ENCODE measurements around the gene MTURN.

MTURN gene

GRCh38 chr7:30159698-30160143, 24.9 kb downstream of the MTURN start:
- DNase-seq (ENCODE audit: low read depth in 2 of 3, low spot score in 1 of 3): no peak

GRCh38 chr7:30160329-30160728, 25.5 kb downstream of the MTURN start:
- no peak for DNase-seq (ENCODE audit: low read depth in 2 of 3, low spot score in 1 of 3)

GRCh38 chr7:30162133-30162532, 27.3 kb downstream of the MTURN start:
- DNase-seq (ENCODE audit: low read depth in 2 of 3, low spot score in 1 of 3): no peak

DNA sequence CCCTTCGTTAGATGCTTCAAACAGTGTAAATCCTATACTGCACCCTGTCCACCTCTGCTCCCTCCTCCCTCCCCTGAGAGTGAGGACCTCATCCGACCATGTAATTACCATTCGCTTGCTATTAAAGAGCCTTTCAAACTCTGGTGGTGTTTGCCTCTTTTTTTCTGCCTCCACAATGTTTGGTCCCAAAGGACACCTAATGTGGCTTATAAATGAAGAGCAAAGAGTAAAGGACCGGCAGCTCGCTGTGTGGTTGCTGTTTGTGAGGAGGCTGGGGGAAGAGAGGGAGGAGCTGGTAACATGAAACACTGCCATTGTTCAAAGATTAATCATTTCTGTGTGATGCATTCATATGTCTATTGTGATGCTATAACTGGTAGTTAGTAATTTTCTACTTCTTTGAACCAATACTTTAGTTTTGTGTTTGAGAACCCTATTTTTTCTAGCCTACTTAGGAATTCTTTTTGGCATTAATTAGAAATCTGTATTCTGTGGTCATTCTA, 27.9 kb downstream of the MTURN start:
- DNase-seq (ENCODE audit: low read depth in 2 of 3, low spot score in 1 of 3): no peak

- no peak for DNase-seq (ENCODE audit: low read depth in 2 of 3, low spot score in 1 of 3)
Observed at GRCh38 chr7:30163231-30163894, 28.6 kb downstream of the MTURN start.

DNA sequence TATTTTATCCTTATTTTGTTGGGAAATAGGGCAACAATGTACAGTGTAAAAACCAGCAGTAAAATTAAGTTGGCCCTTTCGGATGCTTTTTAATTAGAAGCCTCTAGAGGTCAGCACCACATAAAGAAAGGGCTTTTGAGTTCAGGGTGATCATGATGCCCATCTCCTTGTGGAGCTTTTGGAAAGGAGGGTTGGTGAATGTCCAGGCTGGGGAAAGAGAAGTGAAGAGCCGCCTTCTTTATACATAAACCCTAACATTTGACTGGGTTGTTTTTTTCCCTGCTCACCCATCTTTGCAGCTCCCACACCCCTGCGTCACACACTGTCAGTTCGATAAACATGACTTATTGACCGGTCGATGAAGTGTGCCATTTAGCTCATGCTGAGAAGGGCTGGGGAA, 29.8 kb downstream of the MTURN start:
- no peak for DNase-seq (ENCODE audit: low read depth in 2 of 3, low spot score in 1 of 3)

GRCh38 chr7:30165590-30165989, 30.8 kb downstream of the MTURN start:
- no peak for DNase-seq (ENCODE audit: low read depth in 2 of 3, low spot score in 1 of 3)

DNA sequence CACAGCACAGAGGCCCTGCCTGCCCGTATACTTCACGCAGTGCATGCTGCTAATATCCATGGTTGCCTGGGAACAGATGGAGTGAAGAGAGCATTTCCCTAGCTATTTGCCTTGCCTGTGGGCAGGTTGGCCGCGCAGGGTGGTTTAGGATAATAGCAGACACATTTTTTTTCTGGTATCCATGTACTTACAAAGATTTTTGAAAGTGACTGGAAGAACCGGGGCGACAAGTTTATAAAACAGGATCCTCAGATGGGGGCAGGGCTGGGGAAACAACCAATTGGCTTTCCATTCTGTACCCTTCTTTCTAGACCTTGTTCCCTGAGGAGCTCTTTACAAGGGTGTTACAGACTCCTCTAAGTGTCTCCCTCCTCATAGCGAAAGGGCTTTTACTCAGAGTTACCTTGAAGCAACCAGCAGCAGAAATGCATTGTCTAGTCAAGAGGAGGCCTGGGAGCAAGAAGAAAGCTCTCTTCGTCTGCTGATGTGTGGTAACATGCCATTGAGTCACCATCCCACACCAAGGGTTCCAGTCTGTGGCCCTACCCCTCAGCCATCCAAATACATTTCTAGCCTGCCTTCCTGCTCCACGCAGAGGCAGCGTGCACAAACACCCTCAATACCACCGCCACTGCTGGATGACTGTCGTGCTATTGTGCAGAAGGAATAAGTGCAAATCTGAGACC, 31.5 kb downstream of the MTURN start:
- no peak for DNase-seq (ENCODE audit: low read depth in 2 of 3, low spot score in 1 of 3)

GRCh38 chr7:30166841-30167235, 32.1 kb downstream of the MTURN start:
- no peak for DNase-seq (ENCODE audit: low read depth in 2 of 3, low spot score in 1 of 3)

DNA sequence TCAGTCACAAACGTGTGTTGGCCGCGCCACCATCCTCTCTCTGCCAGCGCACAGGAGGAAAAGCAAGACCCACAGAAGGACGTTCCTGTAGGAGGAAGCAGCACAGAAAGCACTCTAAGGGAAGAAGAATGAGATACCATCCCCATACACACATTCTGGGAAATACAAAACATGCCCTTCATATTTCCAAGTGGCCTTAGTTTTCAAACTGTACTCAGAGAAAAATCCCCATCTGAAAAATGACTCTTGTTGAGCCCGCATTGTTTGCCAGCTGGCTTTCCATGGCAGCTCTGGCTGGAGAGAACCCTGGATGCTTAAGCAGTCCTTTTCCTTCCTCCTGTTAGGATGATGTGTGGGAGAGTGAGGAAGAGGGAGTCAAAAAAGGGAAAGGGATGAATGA, 33.1 kb downstream of the MTURN start:
- no peak for DNase-seq (ENCODE audit: low read depth in 2 of 3, low spot score in 1 of 3)

DNA sequence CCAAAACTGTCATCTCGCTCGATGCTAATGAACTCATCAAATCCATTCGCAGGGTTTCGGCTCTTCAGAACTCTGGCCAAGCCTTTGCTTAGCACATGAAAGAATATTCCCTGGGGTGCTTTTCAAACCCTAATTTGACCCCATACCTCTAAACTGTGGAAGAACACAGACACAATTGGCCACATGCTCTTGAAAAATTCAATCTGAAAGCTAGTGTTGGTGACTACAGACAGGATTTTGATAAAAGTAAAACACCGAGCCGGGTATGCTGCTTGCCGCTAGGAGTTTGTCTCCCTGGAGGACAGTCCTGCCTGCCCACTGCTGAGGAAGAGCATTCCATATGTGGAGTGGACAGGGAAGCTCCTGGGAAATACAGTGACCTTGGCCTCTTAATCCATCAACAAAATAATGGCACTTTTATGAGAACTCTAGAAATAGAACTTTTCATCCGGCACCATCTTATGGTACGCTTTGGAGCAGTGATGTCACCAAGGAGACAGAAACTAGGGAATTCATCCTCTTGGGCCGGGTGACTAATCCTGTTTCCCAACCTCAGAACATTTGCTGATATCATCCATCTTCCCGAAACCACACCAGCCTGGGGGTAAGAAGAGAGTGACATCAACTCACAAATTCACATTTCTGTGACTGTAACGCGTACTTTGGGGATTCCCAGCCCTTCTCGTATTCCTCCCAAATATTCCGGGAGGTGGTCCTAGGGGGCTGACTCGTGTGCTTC, 34.2 kb downstream of the MTURN start:
- no peak for DNase-seq (ENCODE audit: low read depth in 2 of 3, low spot score in 1 of 3)

- DNase-seq (ENCODE audit: low read depth in 2 of 3, low spot score in 1 of 3): no peak
Observed at GRCh38 chr7:30169579-30169978, 34.8 kb downstream of the MTURN start.

DNA sequence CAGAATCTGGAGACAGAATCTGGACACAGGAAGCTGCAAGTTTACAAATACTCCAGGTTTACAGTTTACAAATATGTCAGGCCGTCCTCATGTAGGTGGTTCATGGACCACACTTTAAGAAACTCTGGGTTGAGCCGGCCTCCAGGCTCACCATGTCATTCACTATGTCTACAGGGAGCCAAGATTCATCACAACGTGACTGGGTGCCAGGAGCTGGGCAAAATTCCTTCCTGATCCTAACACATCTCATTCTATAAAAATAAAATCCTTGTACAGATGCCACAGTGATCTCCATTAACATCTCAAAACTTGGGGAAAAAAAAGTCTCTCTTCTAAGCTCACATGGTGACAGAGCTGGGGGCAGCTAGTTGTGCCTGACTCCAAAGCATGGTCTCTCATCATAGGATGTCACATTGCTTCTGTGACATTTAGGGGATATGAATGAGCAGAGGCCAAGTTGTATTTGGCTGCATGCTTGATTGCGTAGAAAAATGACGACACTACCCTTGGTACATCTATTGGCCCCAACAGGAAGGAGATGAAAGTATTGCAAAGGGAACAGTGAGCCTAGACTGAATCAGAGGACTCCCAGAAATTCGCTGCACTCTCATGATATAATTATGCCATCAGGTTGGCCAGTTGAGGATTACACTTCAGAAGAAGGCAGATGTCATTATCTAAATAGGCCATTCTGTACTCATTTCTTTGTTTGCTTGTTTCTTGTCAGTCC, 35.9 kb downstream of the MTURN start:
- no peak for DNase-seq (ENCODE audit: low read depth in 2 of 3, low spot score in 1 of 3)

GRCh38 chr7:30171766-30172447, 37.1 kb downstream of the MTURN start:
- no peak for DNase-seq (ENCODE audit: low read depth in 2 of 3, low spot score in 1 of 3)

DNA sequence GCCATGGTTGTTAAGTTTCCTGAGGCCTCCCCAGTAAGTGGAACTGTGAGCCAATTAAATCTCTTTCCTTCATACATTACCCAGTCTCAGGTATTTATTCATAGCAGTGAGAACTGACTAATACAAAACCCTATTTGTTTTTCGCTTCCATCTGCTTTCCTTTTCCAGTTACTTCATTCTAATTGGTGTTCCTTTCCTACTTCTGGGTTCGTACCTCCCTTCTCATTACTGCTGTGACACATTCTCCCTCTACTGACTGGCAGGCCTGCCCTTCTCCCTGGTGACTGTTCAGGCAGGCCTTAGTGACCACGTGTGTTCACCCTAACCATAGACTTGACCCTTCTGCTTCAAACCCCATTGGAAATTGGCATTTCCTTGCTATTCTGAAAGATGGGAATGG, 37.7 kb downstream of the MTURN start:
- DNase-seq (ENCODE audit: low read depth in 2 of 3, low spot score in 1 of 3): no peak

DNA sequence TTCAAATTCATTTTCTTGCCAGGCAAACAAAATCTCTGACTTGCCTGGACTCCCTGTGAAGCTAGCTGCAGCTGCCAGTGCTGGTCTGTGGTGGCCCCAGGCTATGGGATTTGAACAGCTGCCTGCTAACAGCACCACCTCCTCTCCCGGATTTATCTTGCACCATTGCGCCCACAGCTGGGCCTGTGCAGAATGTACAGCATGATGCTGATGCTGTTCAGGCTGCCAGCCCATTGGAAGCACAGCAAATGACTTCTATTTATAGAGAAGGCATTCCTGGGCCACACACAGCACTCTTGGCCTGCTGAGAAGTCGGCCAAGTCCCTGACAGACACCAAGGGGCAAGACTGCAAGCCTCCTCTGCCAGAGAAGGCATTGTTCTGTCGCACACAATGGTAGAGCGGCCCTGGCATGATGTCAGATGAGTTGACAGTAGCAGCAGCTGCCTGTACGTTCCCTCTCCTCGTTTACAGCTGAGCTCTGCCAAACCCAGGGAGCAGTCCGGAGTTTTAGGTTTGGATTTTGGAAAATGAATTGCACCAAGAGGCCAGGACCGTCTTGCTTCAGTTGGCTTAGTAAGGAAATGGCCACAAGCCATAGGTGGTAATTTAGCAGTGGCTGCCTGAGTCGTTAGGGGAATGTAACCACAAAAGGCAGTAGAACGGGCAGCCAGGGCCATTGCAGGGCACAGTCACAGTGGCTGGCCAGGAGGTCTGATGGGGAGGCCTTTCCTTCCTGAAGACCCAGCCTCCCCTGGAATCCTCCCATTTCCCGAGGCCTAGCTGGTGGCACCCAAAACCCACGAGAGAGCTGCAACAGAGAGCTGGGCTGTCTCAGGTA, 38.5 kb downstream of the MTURN start:
- no peak for DNase-seq (ENCODE audit: low read depth in 2 of 3, low spot score in 1 of 3)

DNA sequence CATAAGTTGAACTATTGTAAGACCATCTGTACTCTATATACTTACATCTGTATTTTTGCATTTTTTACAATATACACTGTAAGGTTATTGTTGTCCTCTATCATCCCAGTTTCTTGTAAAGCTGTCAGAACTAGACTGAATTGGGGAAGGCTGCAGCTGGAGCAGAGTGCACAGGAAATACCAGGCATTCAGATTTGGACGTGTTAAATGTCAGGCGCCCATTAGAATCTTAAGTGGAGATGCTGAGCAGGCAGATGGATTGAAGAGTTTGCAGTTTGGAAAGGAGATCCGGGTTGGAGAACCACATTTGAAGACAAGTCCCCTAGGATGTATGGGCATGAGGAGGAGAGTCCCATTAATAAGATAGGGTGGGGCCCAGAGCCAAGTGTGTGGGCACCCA, 40.4 kb downstream of the MTURN start:
- DNase-seq (ENCODE audit: low read depth in 2 of 3, low spot score in 1 of 3): no peak

DNA sequence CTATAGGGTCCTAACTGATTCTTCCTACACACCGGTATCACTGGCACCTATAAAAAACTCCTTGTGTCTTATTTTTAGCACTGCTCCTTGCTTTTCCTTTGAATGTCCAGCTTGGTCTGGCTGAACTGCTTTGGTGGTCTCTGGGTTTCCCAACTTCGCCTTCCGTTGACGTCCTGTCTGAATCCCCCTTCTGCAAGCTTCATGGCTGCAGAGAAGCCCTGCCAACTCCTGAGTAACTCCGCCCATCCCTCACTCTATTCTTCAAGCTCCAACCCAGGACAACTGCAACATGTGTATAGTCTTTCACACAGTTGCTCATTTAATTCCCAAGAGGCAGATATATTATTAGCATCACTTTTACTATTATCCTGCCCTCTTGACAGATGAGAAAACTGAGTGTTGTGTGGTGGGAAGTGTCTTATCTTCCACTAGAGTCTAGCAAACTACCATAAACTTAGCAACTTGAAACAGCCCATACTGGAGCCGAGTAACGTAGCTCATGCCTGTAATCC, 40.9 kb downstream of the MTURN start:
- no peak for DNase-seq (ENCODE audit: low read depth in 2 of 3, low spot score in 1 of 3)

GRCh38 chr7:30176463-30177109, 41.8 kb downstream of the MTURN start:
- DNase-seq (ENCODE audit: low read depth in 2 of 3, low spot score in 1 of 3): no peak
